GM15510 (cell line): Measurements from ENCODE around the gene GRIN2C.

Experiments used
- POLR2A ChIP-seq: IDR thresholded peaks from 3 replicates; pipeline ENCODE4 v1.6.1; 2011; ENCODE audit warnings: borderline replicate concordance; ENCODE audit not compliant: insufficient read length; ENCODE audit errors: extremely low read depth

The GRIN2C gene

DNA sequence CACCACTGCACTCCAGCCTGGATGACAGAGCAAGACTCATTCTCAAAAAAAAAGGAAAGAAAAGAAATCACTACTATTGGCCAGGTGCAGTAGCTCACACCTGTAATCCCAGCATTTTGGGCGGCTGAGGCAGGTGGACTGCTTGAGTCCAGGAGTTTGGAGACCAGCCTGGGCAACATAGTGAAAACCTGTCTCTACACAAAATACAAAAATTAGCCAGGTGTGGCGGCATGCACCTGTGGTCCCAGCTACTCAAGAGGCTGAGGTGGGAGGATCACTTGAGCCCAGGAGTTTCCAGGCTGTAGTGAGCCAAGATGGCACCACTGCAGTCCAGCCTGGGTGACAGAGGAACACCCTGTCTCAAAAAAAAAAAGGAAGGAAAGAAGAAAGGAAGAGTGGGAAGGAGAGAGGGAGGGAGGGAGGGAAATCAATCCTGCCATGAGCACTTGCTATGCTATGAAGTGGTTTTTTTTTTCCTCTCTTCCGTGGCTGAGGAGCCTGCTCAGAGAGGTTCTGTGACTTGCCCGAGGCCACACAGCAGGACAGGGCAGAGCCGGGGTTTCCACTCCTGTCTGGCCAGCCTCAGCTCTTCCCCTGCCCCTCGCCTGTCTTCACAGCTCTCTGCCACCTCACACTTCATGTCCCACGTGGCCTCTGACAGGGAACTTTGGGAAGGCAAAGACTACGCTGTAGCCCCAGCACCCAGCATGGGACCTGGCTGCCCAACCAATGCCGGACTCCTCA lies 10.9 kb downstream of the GRIN2C start:
- no peak for TF ChIP-seq POLR2A

DNA sequence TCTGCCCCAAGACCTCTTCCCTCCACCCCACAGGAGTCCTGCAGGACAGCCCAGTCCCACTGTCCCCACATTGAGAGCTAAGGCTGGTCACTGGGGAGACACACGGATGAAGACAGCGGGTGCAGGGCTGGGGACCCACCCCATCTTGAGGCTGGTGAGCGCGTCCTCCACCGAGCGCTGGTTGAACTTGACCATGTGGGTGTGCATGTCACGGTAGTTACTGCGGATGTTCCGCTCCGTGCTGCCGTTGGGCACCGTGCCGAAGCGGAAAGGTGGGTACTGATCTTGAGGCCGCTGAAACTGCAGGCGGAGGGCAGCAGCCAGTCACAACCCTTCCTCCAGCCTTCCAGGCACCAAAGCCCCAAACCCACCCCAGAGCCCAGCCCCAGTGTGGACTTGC lies 13.1 kb downstream of the GRIN2C start:
- TF ChIP-seq POLR2A, result no peak

- TF ChIP-seq POLR2A, result no peak
Observed at GRCh38 chr17:74843352-74843627, 16.4 kb downstream of the GRIN2C start.

GRCh38 chr17:74842599-74843351 lies 16.9 kb downstream of the GRIN2C start:
- no peak for TF ChIP-seq POLR2A

DNA sequence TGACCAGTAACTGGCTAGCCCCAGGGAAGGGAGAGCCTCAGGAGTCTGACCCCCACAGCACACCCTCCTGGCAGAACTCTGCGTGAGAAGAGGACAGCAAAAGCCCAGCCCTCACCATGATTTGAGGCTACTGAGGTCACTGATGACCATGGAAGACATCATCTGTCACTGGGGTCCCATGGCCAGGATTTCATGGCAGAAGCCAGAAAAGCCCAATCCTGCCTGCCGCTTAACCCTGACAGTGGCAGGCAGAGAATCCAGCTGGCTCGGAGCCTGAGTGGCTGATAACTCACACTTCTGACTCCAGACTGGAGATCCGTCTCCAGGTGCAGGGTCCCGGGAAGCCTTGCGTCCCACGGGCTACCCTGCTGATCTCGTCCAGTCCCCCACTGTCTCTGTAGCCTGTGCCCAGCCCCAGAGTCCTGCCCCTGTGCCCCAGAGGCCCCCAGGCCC lies 17.5 kb downstream of the GRIN2C start:
- no peak for TF ChIP-seq POLR2A

- TF ChIP-seq POLR2A, result no peak
Observed at GRCh38 chr17:74840989-74841666, 18.6 kb downstream of the GRIN2C start.

- TF ChIP-seq POLR2A, result no peak
Observed at GRCh38 chr17:74839990-74840852, 19.5 kb downstream of the GRIN2C start.

- no peak for TF ChIP-seq POLR2A
Observed at GRCh38 chr17:74838274-74838673, 21.4 kb downstream of the GRIN2C start.

GRCh38 chr17:74836691-74837467 lies 22.8 kb downstream of the GRIN2C start:
- no peak for TF ChIP-seq POLR2A

- TF ChIP-seq POLR2A, result no peak
Observed at GRCh38 chr17:74836191-74836590, 23.5 kb downstream of the GRIN2C start.

GRCh38 chr17:74833501-74834377 lies 25.9 kb downstream of the GRIN2C start:
- TF ChIP-seq POLR2A, result no peak

GRCh38 chr17:74832421-74832820 lies 27.3 kb downstream of the GRIN2C start:
- TF ChIP-seq POLR2A, result no peak
